Calu3 (cell line): ENCODE measurements around the gene NDNF. TPM values are rescaled to one million over a fixed set of nuclear protein-coding genes. Genes with fewer than 3 reads are reported as not detected.

Source experiments
- BruUV-seq: library from RNA; stranded (reverse); fragments of 400-500 nt; replicated peaks from 2 replicates; lab custom pipeline; 2021; lab: Mats Ljungman, UMichigan
- CTCF ChIA-PET: fragments of 300-600 bp; sonication (Branson Sonifier 250); formaldehyde crosslinking; loops from one replicate; lab custom pipeline; 2022; ENCODE audit warnings: antibody characterized with exemption; lab: Charles Lee
- DNase-seq: peaks from one replicate; pipeline ENCODE4 v3.0.0; 2022
- H3K27ac Mint-ChIP-seq: one replicate; pipeline ENCODE4 v1.8.0; 2022; ENCODE audit warnings: mixed read lengths; ENCODE audit not compliant: unreplicated experiment
- H3K27me3 Mint-ChIP-seq: one replicate; pipeline ENCODE4 v1.8.0; 2022; ENCODE audit warnings: mixed read lengths; ENCODE audit not compliant: unreplicated experiment
- H3K36me3 Mint-ChIP-seq: one replicate; pipeline ENCODE4 v1.8.0; 2022; ENCODE audit warnings: mild to moderate bottlenecking, moderate library complexity, mixed read lengths; ENCODE audit not compliant: insufficient read depth, unreplicated experiment
- H3K4me1 Mint-ChIP-seq: one replicate; pipeline ENCODE4 v1.8.0; 2022; ENCODE audit warnings: mild to moderate bottlenecking, low read depth, mixed read lengths; ENCODE audit not compliant: unreplicated experiment
- H3K4me3 Mint-ChIP-seq: one replicate; pipeline ENCODE4 v1.8.0; 2022; ENCODE audit warnings: mild to moderate bottlenecking, low read depth, moderate library complexity, mixed read lengths; ENCODE audit not compliant: unreplicated experiment
- H3K9me3 Mint-ChIP-seq: one replicate; pipeline ENCODE4 v1.8.0; 2022; ENCODE audit warnings: low read depth, mixed read lengths; ENCODE audit not compliant: unreplicated experiment
- CTCF ChIP-seq: fragments of 200-600 bp; IDR thresholded peaks from one replicate; pipeline ENCODE4 v1.8.0; 2022; ENCODE audit warnings: antibody characterized with exemption; ENCODE audit not compliant: unreplicated experiment
- intact Hi-C: fragments of 100-400 bp; cut with micrococcal nuclease; formaldehyde crosslinking; loops from one replicate; pipeline ENCODE4 v1.10.0; 2022; ENCODE audit not compliant: unreplicated experiment
- total RNA-seq: library from RNA; stranded (reverse); gene quantifications from 2 replicates; pipeline ENCODE4 v1.2.3, GENCODE V29; 2022

Gene NDNF
- total RNA-seq, 1 experiment from 2014 or later: 0.66 TPM

DNA sequence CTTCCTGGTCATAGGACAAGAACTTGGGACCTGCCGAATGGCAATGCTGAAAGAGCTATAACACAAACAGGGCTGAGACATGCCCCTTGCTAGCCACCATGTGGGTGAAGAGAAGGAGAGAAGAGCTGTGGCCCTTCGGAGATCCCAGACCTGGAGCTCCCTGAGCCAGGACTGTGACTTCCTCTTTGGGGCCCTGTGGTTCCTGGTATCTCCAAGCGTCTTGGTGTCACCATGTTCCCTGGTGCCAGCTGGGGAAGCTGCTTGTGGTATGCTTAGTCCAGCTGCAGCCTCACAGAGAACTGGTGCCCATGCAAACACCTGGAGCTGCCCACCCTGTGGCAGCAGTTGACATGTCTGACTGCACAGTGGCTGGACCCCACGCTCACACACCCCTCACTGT lies 68.5 kb downstream of the NDNF start:
- intact Hi-C loops: no loop called here
- no peak for DNase-seq
- no peaks in the 10 kb centered on the region for H3K27me3 Mint-ChIP-seq
- TF ChIP-seq CTCF: no peak
- no TSS peak for BruUV-seq
- no peak overlapping the region for H3K4me3 Mint-ChIP-seq
- no peak overlapping the region for H3K27ac Mint-ChIP-seq
- CTCF ChIA-PET: no interaction called here
- H3K9me3 Mint-ChIP-seq: no peaks in the 10 kb centered on the region
- H3K36me3 Mint-ChIP-seq: no peaks in the 10 kb centered on the region
- H3K4me1 Mint-ChIP-seq: no peaks in the 10 kb centered on the region

DNA sequence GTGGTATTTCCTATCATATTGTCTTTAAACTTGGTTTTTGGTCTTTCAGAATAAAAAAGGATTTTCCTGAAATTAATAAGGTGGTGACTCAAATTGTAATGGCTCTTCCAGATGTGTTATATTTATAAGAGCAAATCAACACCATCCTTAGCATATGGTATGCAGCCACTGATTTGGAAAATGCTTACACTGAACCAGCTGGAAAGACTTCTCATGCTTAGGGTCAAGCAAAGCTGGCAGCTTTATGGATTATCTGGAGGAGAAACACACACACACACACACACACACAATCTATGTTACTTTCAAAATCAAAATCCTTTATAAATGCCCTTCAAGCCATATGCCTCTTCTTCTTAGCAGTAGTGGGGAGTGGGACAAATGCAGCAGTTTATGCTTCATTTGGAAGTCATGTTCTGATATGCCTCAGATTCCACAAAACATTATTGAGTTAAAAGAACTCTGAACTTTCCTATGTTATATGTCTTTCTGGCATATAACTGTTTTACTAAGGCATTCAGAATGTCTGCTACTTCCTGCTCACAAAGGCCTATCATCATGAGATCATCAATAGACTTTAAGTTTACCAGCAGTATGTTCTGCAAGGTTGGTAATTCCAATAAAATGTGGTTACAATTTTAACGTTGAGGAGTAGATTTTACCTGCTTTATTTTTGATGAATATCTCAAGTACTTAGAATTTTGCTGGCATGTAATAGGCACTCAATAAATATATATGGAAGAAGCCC lies 76.9 kb downstream of the NDNF start:
- TF ChIP-seq CTCF: no peak
- no peaks in the 10 kb centered on the region for H3K27me3 Mint-ChIP-seq
- no peaks in the 10 kb centered on the region for H3K4me1 Mint-ChIP-seq
- H3K4me3 Mint-ChIP-seq: no peak overlapping the region
- H3K9me3 Mint-ChIP-seq: no peaks in the 10 kb centered on the region
- intact Hi-C loops: no loop called here
- BruUV-seq: no TSS peak
- CTCF ChIA-PET: no interaction called here
- DNase-seq: no peak
- H3K27ac Mint-ChIP-seq: no peak overlapping the region
- H3K36me3 Mint-ChIP-seq: no peaks in the 10 kb centered on the region

DNA sequence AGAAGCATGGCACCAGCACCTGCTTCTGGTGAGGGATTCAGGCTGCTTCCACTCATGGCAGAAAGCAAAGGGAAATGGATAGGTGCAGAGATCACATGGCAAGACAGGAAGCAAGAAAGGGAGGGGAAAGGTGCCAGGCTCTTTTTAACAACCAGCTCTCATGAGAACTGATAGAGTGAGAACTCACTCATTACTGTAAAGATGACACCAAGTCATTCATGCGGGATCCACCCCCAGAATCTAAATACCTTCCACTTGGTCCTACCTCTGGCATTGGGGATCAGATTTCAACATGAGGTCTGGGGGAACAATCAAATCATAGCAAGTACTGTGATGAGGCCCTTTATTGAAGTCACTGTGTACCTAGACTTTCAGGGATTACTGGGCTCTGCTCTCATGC lies 77.8 kb downstream of the NDNF start:
- no peak for TF ChIP-seq CTCF
- intact Hi-C loops: no loop called here
- no peak overlapping the region for H3K4me3 Mint-ChIP-seq
- CTCF ChIA-PET: no interaction called here
- H3K4me1 Mint-ChIP-seq: no peaks in the 10 kb centered on the region
- no peaks in the 10 kb centered on the region for H3K9me3 Mint-ChIP-seq
- no peaks in the 10 kb centered on the region for H3K36me3 Mint-ChIP-seq
- BruUV-seq: no TSS peak
- DNase-seq: no peak
- no peaks in the 10 kb centered on the region for H3K27me3 Mint-ChIP-seq
- H3K27ac Mint-ChIP-seq: no peak overlapping the region

GRCh38 chr4:120991885-120992284 lies 80.5 kb downstream of the NDNF start:
- H3K9me3 Mint-ChIP-seq: no peaks in the 10 kb centered on the region
- BruUV-seq: no TSS peak
- no peak for DNase-seq
- TF ChIP-seq CTCF: no peak
- no peaks in the 10 kb centered on the region for H3K27me3 Mint-ChIP-seq
- no peaks in the 10 kb centered on the region for H3K4me1 Mint-ChIP-seq
- H3K27ac Mint-ChIP-seq: no peak overlapping the region
- intact Hi-C loops: no loop called here
- no peaks in the 10 kb centered on the region for H3K36me3 Mint-ChIP-seq
- CTCF ChIA-PET: no interaction called here
- H3K4me3 Mint-ChIP-seq: no peak overlapping the region
